Psoas muscle (tissue), 8 donors: ENCODE data around the gene PCCA. TPM values are rescaled to one million over a fixed set of nuclear protein-coding genes. Genes with fewer than 3 reads are reported as not detected.
A peak's percentile ranks its signal among the peaks of the same experiment; 100 is the strongest.

Source experiments
- ATAC-seq, 4 donors: fragments of 200-7000 bp; cut with Tn5 transposase; one replicate each; pipeline ENCODE4 v1.9.1; 2020; ENCODE audit warnings: moderate library complexity in 3 of 4, mild to moderate bottlenecking in 2 of 4
- DNase-seq, 2 donors: peaks; one replicate each; pipeline ENCODE4 v3.0.0-alpha.2; 2020
- H3K27ac ChIP-seq: fragments of 200-600 bp; one replicate; pipeline ENCODE4 v1.8.0; 2022
- H3K27me3 ChIP-seq, 3 donors: fragments of 200-600 bp in 1 of 3; one replicate each; pipeline versions ENCODE4 v1.6.1 to v1.8.0; 2013 to 2022; ENCODE audit warnings: low read length in 2 of 3, mild to moderate bottlenecking in 2 of 3, moderate library complexity in 1 of 3; ENCODE audit not compliant: insufficient read depth in 3 of 3
- H3K36me3 ChIP-seq, 2 donors: fragments of 200-600 bp in 1 of 2; one replicate each; pipeline versions ENCODE4 v1.6.1 to v1.8.0; 2013 to 2022; ENCODE audit warnings: low read depth in 1 of 2, mild to moderate bottlenecking in 1 of 2, moderate library complexity in 1 of 2; ENCODE audit not compliant: insufficient read depth in 1 of 2
- H3K4me1 ChIP-seq: fragments of 200-600 bp; one replicate; pipeline ENCODE4 v1.8.0; 2022
- H3K4me3 ChIP-seq: fragments of 200-600 bp; one replicate; pipeline ENCODE4 v1.8.0; 2022; ENCODE audit warnings: mild to moderate bottlenecking
- H3K9me3 ChIP-seq: fragments of 200-600 bp; one replicate; pipeline ENCODE4 v1.8.0; 2022
- CTCF ChIP-seq: fragments of 200-600 bp; IDR thresholded peaks from one replicate; pipeline ENCODE4 v1.8.0; 2022; ENCODE audit warnings: antibody characterized with exemption
- WGBS, 3 donors: extraction: QIAGEN DNeasy Blood & Tissue Kit; methylation state at CpG; one replicate each; pipeline versions ENCODE4 v1.1.6 to v1.1.7; 2013; 5-methylcytosine and 5-hydroxymethylcytosine counted together
- intact Hi-C, 2 donors: fragments of 100-400 bp; cut with DNase I; formaldehyde crosslinking; loops; one replicate each; pipeline versions ENCODE4 v1.11.0 to v1.14.2; 2022
- polyA plus RNA-seq, 3 donors: library from polyadenylated mRNA; stranded (reverse); fragments of 200-250 nt; gene quantifications; one replicate each; pipeline ENCODE4 v1.2.3, GENCODE V29; 2013
- total RNA-seq, 4 donors: library from RNA; stranded (reverse); fragmentation: NEBNext Ultra II Directional in 2 of 4; extraction: Animal tissue kit (Norgen Biotek cat#: 25700) in 2 of 4; gene quantifications; one replicate each; pipeline versions ENCODE4 v1.2.1 to v1.2.4, GENCODE V29; 2021 to 2023
- donor health status: healthy with polysubstance abuse.
- donor health status: DM: no; HTN: no; CAD: no; lungs with moderate emphysema.
- donor health status: Bipolar disorder and iron deficiency.
- donor health status: healthy.
- donor health status: DM: yes; HTN: yes; CAD: no.
- donor health status: DM: no; HTN: no; CAD: no.
- donor health status: DM: no; HTN: no; CAD: no.
- donor health status: DM: yes; HTN: yes; CAD: no.

Gene PCCA
- total and polyA plus RNA-seq, 7 donors, result 6.2 to 23.9 (median 13.3) TPM

GRCh38 chr13:100484702-100485101 lies 395.8 kb downstream of the PCCA start:
- no peak for ATAC-seq
- H3K4me1 ChIP-seq, result no peaks in the 10 kb centered on the region
- intact Hi-C loops, result no loop called here
- no peaks in the 10 kb centered on the region for H3K9me3 ChIP-seq
- no peak for DNase-seq
- H3K27me3 ChIP-seq, result no peaks in the 10 kb centered on the region
- no peak for TF ChIP-seq CTCF
- no peaks in the 10 kb centered on the region for H3K36me3 ChIP-seq
- H3K27ac ChIP-seq, result no peak overlapping the region
- WGBS, 3 donors, result 64 to 81% (median 76%) methylated on average over 3 of the region's 3 CpGs
- no peak overlapping the region for H3K4me3 ChIP-seq

- no peaks in the 10 kb centered on the region for H3K4me1 ChIP-seq
- no peak overlapping the region for H3K27ac ChIP-seq
- H3K4me3 ChIP-seq, result no peak overlapping the region
- intact Hi-C loops, result no loop called here
- 94 to 95% (median 94%) methylated on average over 2 of the region's 2 CpGs for WGBS, 3 donors
- no peaks in the 10 kb centered on the region for H3K9me3 ChIP-seq
- ATAC-seq, result no peak
- no peaks in the 10 kb centered on the region for H3K27me3 ChIP-seq
- no peaks in the 10 kb centered on the region for H3K36me3 ChIP-seq
- DNase-seq, result no peak
- TF ChIP-seq CTCF, result no peak
Observed at GRCh38 chr13:100485265-100485664, 396.4 kb downstream of the PCCA start.

- intact Hi-C loops, result no loop called here
- Histone ChIP-seq H3K4me1 (no peaks in the 10 kb centered on the region), H3K27me3 (no peaks in the 10 kb centered on the region), H3K36me3 (no peaks in the 10 kb centered on the region), H3K9me3 (no peaks in the 10 kb centered on the region), H3K27ac (no peak overlapping the region), H3K4me3 (no peak overlapping the region)
- DNase-seq (no peak), ATAC-seq (peak in 1 of 4 donors; percentile 38)
- WGBS, 3 donors, result 54 to 64% (median 54%) methylated on average over 4 of the region's 4 CpGs
- TF ChIP-seq CTCF, result no peak
Observed at GRCh38 chr13:100490692-100491091, 401.8 kb downstream of the PCCA start.

- TF ChIP-seq CTCF, result no peak
- Histone ChIP-seq H3K4me3 (no peak overlapping the region), H3K27ac (no peak overlapping the region), H3K9me3 (no peaks in the 10 kb centered on the region), H3K27me3 (no peaks in the 10 kb centered on the region), H3K36me3 (no peaks in the 10 kb centered on the region), H3K4me1 (no peaks in the 10 kb centered on the region)
- WGBS, 3 donors, result 61 to 64% (median 62%) methylated on average over 8 of the region's 8 CpGs
- ATAC-seq (peak in 3 of 4 donors; percentile 59 to 77 (median 65)), DNase-seq (peak; percentile 43 to 61)
- intact Hi-C loops, result no loop called here
Observed at GRCh38 chr13:100491164-100491842, 402.4 kb downstream of the PCCA start.

- H3K27ac ChIP-seq, result no peak overlapping the region
- no peaks in the 10 kb centered on the region for H3K9me3 ChIP-seq
- no peak overlapping the region for H3K4me3 ChIP-seq
- no peaks in the 10 kb centered on the region for H3K27me3 ChIP-seq
- ATAC-seq, result no peak
- WGBS, 3 donors, result 93 to 98% (median 94%) methylated on average over 7 of the region's 7 CpGs
- intact Hi-C loops, result no loop called here
- DNase-seq, result no peak
- no peaks in the 10 kb centered on the region for H3K4me1 ChIP-seq
- H3K36me3 ChIP-seq, result no peaks in the 10 kb centered on the region
- no peak for TF ChIP-seq CTCF
Observed at GRCh38 chr13:100493418-100493817, 404.5 kb downstream of the PCCA start.
